Ishikawa (cell line): Measurements from ENCODE around the gene GBA3.

ENCODE experiments used
- CEBPB ChIP-seq: IDR thresholded peaks from 2 replicates; pipeline ENCODE4 v1.6.1; 2012
- CREB1 ChIP-seq: IDR thresholded peaks from 2 replicates; pipeline ENCODE4 v1.6.1; 2012; ENCODE audit warnings: low read depth
- EGR1 ChIP-seq: IDR thresholded peaks from 2 replicates; pipeline ENCODE4 v1.6.1; 2012
- EP300 ChIP-seq: IDR thresholded peaks from 2 replicates; pipeline ENCODE4 v1.6.1; 2012; ENCODE audit warnings: borderline replicate concordance
- FOXM1 ChIP-seq: IDR thresholded peaks from 2 replicates; pipeline ENCODE4 v1.6.1; 2012; ENCODE audit warnings: low read depth, borderline replicate concordance
- NFIC ChIP-seq: IDR thresholded peaks from 2 replicates; pipeline ENCODE4 v1.6.1; 2012
- RAD21 ChIP-seq: IDR thresholded peaks from 2 replicates; pipeline ENCODE4 v1.6.1; 2012; ENCODE audit warnings: low read depth
- TAF1 ChIP-seq: IDR thresholded peaks from 2 replicates; pipeline ENCODE4 v1.6.1; 2012; ENCODE audit warnings: low read depth, mild to moderate bottlenecking
- TCF12 ChIP-seq: IDR thresholded peaks from 2 replicates; pipeline ENCODE4 v1.6.1; 2012; ENCODE audit warnings: low read depth
- TEAD4 ChIP-seq: IDR thresholded peaks from 2 replicates; pipeline ENCODE4 v1.6.1; 2012
- YY1 ChIP-seq: IDR thresholded peaks from 2 replicates; pipeline ENCODE4 v1.6.1; 2012; ENCODE audit warnings: low read depth
- ZBTB7A ChIP-seq: IDR thresholded peaks from 2 replicates; pipeline ENCODE4 v1.6.1; 2012; ENCODE audit warnings: low read depth
- TF ChIP-seq, protein P1 (sequence below): IDR thresholded peaks from 2 replicates; pipeline ENCODE4 v1.6.1; 2012
- TF ChIP-seq, protein P2 (sequence below): IDR thresholded peaks from 2 replicates; pipeline ENCODE4 v1.6.1; 2012
- TF ChIP-seq, protein P3 (sequence below): IDR thresholded peaks from 2 replicates; pipeline ENCODE4 v1.6.1; 2012; ENCODE audit warnings: low read depth, mild to moderate bottlenecking

The GBA3 gene

DNA sequence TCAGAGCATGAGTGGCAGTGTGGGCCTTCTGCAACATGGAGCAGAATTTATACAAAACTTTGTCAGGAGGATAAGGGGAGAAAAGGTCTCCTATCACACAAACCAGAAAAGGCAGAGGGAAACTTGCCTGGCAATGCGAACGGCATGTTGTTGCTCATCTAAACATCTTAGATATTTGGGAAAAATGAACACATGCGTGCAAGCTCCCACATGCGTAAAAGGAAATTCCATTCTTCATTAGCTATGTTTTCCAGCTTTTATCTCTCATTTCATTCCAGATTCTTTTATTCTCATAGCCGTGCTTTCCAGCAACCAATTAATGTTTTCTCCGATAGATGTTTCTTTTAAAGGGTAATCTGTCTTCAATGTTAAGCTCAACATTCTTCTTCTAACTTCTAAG, 31.3 kb upstream of the GBA3 start:
- TF ChIP-seq TEAD4: no peak
- TF ChIP-seq, protein P1, sequence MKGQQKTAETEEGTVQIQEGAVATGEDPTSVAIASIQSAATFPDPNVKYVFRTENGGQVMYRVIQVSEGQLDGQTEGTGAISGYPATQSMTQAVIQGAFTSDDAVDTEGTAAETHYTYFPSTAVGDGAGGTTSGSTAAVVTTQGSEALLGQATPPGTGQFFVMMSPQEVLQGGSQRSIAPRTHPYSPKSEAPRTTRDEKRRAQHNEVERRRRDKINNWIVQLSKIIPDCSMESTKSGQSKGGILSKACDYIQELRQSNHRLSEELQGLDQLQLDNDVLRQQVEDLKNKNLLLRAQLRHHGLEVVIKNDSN: no peak
- no peak for TF ChIP-seq YY1
- no peak for TF ChIP-seq TAF1
- TF ChIP-seq EP300: no peak
- TF ChIP-seq RAD21: no peak

DNA sequence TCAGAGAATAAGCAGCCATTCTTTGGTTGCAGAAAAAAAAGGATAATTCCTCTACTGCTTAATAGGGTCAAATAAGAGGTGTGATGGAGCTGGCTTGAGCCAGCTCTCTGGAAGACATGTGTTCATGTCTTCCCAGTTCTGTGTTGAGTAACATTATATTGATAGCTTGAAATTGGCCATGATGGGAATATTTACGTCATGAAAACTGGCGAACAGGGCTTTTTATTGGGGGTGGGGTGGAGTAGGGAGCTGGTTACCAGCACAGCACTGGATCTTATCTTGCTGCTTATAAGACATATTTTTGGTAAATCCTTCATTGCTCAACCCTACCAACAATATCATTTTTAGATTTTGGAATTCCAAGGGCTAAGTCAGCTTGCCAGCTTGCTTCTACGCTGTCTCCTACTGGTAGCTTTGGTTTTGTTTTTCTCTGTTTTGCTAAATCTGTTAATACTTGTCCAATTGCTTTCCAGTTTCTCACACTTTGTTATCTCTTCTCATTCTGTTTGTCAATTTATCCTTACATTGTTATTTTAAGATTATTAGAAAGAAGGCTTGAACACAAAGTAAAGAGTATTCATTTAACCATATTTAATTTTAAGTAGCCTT, 25.3 kb upstream of the GBA3 start:
- TF ChIP-seq EP300: no peak
- TF ChIP-seq EGR1: no peak
- TF ChIP-seq TCF12: no peak
- TF ChIP-seq CEBPB: no peak
- TF ChIP-seq ZBTB7A: no peak

DNA sequence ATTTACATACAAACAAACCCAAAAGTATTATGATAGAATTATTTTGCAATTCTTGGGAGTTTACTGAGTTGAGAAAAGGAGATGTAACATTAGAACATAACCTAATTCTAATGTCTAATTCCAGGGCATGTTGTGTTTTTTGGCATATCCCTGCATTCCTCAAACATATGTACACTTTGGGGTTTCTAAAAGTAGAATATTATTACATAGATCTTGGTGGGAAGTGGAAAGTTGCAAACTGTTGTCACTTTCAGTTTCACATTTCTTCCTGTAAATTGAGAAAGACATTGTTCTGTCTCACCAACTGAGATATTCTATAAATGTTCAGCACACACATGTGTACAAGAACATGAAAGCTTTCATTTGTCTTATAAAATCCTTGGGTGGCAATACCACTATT, 24.4 kb upstream of the GBA3 start:
- TF ChIP-seq NFIC (no peak), CEBPB (no peak), TAF1 (no peak), EGR1 (no peak), RAD21 (no peak), TCF12 (no peak), ZBTB7A (no peak), YY1 (no peak), FOXM1 (no peak), EP300 (no peak), TEAD4 (no peak), CREB1 (no peak)
- TF ChIP-seq, protein P2, sequence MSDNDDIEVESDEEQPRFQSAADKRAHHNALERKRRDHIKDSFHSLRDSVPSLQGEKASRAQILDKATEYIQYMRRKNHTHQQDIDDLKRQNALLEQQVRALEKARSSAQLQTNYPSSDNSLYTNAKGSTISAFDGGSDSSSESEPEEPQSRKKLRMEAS: no peak
- TF ChIP-seq, protein P3, sequence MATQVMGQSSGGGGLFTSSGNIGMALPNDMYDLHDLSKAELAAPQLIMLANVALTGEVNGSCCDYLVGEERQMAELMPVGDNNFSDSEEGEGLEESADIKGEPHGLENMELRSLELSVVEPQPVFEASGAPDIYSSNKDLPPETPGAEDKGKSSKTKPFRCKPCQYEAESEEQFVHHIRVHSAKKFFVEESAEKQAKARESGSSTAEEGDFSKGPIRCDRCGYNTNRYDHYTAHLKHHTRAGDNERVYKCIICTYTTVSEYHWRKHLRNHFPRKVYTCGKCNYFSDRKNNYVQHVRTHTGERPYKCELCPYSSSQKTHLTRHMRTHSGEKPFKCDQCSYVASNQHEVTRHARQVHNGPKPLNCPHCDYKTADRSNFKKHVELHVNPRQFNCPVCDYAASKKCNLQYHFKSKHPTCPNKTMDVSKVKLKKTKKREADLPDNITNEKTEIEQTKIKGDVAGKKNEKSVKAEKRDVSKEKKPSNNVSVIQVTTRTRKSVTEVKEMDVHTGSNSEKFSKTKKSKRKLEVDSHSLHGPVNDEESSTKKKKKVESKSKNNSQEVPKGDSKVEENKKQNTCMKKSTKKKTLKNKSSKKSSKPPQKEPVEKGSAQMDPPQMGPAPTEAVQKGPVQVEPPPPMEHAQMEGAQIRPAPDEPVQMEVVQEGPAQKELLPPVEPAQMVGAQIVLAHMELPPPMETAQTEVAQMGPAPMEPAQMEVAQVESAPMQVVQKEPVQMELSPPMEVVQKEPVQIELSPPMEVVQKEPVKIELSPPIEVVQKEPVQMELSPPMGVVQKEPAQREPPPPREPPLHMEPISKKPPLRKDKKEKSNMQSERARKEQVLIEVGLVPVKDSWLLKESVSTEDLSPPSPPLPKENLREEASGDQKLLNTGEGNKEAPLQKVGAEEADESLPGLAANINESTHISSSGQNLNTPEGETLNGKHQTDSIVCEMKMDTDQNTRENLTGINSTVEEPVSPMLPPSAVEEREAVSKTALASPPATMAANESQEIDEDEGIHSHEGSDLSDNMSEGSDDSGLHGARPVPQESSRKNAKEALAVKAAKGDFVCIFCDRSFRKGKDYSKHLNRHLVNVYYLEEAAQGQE: no peak
- TF ChIP-seq, protein P1: no peak

DNA sequence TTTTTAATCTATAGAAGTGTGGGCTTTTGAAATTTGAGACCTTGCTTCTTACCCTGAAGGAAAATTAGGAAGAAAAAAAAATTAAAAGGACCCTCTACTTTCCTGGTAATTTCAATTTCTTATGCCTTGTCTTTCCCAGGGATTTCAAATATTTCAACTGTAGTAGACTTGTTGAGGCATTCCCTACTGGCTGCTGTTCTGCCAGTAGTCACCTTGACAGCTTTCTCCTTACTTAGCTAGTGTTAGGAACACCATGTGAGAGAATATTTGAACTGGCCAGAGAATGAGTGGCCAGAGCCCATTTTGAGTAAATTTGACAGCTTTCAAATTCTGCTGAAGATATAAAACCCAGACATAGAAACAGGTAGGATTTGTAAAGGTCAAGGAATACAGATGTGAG, 24.0 kb upstream of the GBA3 start:
- TF ChIP-seq CEBPB (no peak), ZBTB7A (no peak), TEAD4 (no peak), FOXM1 (no peak), CREB1 (no peak), NFIC (no peak), EP300 (no peak), TAF1 (no peak), TCF12 (no peak)
- TF ChIP-seq, protein P1: no peak
- TF ChIP-seq, protein P3: no peak

DNA sequence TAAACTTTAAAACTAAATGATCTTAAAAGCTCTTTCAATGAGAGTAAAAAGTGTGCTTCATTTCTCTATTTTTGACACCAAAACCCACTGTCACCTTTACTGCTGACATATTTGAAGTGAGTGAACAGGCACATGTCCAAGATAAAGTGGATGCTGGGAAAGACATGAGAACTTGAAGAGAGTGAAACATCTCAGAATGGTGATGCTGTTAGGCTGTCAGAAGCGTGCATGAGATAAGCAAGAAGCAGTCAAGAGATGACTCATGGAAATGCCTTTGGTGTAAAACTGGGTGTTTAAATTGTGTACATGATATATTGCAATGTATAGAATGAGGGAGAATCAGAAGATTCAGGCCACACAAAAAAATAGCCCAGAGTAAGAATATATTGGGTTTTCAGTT, 21.8 kb upstream of the GBA3 start:
- no peak for TF ChIP-seq NFIC
- TF ChIP-seq, protein P3: no peak
- no peak for TF ChIP-seq FOXM1
- TF ChIP-seq ZBTB7A: no peak
- TF ChIP-seq TCF12: no peak
